NCI-H524 treated with DMSO at 0.1 percent for 48 hours (cell line): ENCODE measurements around the gene PCBD1.

Experiments used
- DNase-seq: peaks from one replicate; lab custom pipeline; 2025; lab: John Stamatoyannopoulos, UW

PCBD1 gene

GRCh38 chr10:70917635-70918034 is 29.3 kb upstream of the PCBD1 start:
- DNase-seq: no peak

- no peak for DNase-seq
These were observed 28.9 kb upstream of the PCBD1 start for GRCh38 chr10:70917226-70917625.

GRCh38 chr10:70916241-70916640 is 27.9 kb upstream of the PCBD1 start:
- DNase-seq: no peak

GRCh38 chr10:70915806-70916205 is 27.4 kb upstream of the PCBD1 start:
- no peak for DNase-seq

DNA sequence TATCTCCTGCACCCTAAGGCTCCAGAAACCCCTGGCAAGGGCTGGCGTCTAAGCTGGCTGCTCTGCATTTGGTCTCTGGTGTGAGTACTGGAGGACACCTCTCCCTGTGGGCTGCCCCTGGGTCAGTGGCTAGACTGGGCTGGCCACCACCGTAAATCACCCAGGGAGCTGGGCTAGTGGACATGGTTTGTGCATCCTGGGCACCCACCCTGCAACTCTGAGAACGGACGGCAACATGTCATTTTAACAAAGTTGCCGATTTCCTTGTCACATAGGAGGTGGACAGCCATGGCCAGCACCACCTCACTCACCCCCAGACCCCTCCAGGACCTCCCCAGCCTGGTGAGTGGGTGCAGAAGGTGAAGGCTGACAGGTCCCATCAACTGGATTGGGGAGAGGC is 26.8 kb upstream of the PCBD1 start:
- no peak for DNase-seq

GRCh38 chr10:70914316-70914864 is 26.0 kb upstream of the PCBD1 start:
- DNase-seq: no peak

GRCh38 chr10:70913893-70914240 is 25.5 kb upstream of the PCBD1 start:
- DNase-seq: no peak

DNA sequence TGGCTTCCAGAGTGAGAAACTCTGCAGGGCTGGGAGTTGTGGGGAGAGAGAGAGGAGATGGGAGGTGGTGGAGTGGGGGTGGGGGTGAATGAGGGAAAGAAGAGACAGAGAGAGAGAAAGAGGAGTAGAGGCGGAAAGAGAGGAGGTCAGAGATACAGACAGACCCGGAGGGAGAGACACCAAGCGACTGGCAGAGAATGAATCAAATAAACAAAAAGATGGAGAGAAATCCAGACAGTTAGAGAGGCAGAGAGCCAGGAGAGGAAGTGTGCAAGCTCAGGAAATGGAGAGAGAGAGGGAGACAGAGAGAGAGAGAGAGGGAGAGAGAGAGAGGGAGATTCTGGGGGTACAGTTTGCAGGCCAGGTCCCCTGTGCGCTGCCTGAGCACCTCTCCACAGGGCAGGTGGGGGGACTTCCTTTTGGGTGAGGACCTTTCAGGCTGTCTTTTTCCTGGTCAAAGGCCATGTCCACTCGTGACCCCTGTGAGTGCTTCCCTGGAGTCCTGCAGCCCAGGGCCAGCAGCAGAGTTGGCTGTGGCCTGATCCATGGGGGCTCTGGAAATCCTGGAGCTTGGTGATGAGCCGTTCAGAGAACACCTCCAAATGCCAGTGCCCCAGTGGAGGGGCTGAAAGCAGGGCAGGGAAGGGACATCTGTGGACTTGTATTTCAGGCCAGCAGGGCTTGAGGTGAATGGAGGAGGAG is 25.0 kb upstream of the PCBD1 start:
- no peak for DNase-seq

DNA sequence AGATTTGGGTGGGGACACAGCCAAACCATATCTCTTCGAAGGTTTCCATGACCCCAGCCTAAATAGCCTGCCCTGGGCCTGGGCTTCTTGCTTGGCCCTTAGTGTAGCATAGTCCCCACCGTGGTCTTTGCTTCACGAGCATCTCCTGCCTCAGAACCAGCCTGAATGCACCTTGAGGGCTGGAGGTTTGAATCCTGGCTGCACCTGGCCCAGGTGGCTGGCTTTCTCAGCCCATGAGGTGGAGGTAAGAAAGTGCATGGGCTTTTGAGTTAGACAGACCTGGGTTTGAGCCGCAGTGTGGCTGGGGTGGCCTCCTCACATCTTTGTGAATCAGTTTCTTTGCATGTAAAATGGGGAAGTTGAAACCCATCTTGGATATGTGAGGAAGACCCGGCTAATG is 24.2 kb upstream of the PCBD1 start:
- DNase-seq: no peak

GRCh38 chr10:70911386-70911785 is 23.0 kb upstream of the PCBD1 start:
- no peak for DNase-seq

- DNase-seq: no peak
These were observed 22.3 kb upstream of the PCBD1 start for GRCh38 chr10:70910486-70911341.

GRCh38 chr10:70909326-70909935 is 21.1 kb upstream of the PCBD1 start:
- no peak for DNase-seq

GRCh38 chr10:70908406-70909296 is 20.3 kb upstream of the PCBD1 start:
- DNase-seq: no peak

- DNase-seq: no peak
These were observed 19.5 kb upstream of the PCBD1 start for GRCh38 chr10:70907637-70908405.

DNA sequence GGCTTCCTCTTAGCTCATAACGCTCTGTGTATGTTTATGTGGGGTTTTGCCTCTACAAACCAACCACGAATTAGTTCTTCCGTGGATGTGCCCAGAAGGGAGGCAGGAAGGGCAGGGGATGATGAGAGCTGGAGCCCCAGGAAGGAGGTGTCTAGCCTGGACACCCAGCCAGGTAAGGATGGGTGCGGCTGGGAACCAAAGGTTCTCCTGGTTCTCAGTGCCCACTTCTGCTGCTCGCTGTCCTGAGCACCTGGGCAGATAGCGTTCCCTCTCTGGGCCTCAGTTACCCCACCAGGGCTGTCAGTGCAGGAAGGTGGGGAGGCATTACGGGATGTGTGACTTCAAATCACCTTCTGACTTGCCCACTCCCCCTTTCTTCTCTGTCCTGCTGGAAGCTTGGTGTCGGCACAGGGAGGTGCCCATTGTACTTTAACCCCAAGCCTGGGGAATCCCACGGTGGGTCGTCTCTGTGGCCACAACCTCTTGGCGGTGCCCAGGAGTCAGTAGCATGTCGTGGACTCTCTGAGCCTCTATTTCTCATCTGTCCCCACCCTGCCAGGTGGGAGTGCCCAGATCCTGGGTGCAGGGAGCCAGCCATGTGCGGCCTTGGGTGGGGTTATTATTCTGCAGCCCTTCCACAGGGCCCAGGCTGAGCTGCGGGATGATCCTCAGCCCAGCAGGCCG is 18.7 kb upstream of the PCBD1 start:
- no peak for DNase-seq

- DNase-seq: no peak
These were observed 17.8 kb upstream of the PCBD1 start for GRCh38 chr10:70906031-70906783.

- DNase-seq: no peak
These were observed 17.0 kb upstream of the PCBD1 start for GRCh38 chr10:70905071-70906021.

GRCh38 chr10:70903262-70903921 is 15.0 kb upstream of the PCBD1 start:
- no peak for DNase-seq
